ENCODE data around the gene PDGFRB. TPM values are rescaled to one million over a fixed set of nuclear protein-coding genes. Genes with fewer than 3 reads are reported as not detected.
A peak's percentile ranks its signal among the peaks of the same experiment; 100 is the strongest.

Gene PDGFRB
- total RNA-seq, 1 experiment from 2014 or later = 5.4 TPM

GRCh38 chr5:150164211-150164980, 8.8 kb upstream of the PDGFRB start:
- no peak for DNase-seq (ENCODE audit: low read depth)

GRCh38 chr5:150163547-150164059, 8.0 kb upstream of the PDGFRB start:
- DNase-seq (ENCODE audit: low read depth) = no peak

DNA sequence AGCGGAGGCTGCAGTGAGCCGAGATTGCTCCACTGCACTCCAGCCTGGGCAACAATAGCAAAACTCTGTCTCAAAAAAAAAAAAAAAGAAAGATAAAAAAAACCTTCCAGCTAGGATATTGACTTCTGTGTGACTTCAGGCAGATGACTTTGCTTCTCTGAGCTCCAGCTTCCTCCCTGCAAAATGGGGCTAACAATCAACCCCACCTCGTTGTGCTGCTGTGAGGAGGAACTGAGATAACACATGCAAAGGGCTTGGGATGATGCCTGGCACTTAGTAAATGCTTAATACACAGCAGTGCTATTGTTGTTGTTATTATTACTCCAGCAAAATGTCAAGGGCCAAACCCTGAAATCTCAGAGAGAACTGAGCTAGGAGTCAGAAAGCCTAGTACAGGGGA, 7.4 kb upstream of the PDGFRB start:
- DNase-seq (ENCODE audit: low read depth) = no peak

GRCh38 chr5:150162142-150162513, 6.5 kb upstream of the PDGFRB start:
- DNase-seq (ENCODE audit: low read depth) = no peak

DNA sequence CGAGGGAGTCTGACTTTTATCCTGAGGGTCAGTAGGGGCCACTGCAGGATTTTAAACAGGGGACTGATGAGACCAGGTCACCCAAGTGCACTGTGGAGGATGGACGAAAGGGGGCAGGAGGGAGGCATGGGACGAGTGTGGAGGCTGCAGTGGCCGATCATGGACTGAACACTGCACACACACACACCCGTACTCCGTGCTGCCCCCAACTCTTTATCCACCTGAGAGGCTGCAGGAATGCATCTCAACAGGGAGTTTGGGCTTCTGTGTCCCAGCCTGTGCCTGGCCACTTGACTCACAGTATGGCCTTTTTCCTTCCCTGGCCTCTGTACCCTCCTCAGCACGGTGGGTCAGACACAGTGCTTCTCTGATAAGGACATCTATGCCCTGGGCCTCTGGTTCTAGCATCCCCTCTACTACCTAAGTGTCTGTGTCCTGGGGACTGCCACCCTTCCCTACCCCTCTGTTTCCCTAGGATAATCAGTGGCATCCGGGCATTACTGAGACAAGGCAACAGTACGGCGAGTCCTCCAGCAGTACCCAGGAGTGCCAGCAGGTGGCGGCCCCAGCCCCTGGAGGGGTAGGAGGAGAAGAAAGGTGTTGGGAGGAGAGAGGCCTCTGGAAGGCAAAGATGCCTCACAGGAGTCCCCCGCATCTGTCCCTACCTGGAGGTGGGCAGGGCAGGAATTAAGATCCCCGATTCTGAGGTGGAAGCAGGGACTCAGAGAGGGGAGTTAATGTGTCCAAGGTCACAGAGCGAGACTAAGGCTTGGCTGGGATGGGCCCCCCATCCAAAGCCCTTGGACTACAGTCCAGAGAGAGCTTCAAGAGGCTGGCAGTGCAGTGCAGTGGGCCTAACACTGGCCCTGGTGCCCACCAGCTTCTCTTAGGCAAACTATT, 5.8 kb upstream of the PDGFRB start:
- peak; percentile 76 for DNase-seq (ENCODE audit: low read depth)

DNA sequence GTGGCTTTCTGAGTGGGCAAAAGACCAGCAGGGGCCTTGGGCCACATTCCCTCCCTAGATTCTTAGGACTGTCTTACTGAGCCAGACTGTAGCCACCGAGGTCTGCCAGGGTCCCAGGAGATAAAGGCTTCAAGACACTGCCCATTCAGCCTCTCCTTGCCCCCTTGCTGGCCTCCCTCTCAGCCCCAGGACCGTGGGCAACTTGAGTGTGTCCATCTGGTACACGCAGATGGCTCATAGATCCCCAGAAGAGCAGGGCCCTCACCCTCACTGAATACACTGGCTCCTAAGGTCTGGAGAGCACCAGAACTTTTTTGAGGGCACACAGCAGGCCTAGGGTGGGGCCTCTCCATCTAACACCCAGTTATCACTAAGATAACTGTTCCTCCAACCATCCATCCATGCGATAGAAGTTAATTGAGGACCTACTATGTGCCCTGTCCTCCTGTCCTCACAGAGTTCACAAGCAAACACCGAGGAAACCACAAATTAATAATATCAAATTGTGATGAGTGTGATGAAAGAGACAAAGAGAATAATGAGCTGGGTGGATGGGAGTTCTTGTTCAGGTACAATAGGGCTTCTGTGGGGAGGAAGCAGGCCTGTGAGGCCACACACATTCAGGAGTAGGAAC, 4.9 kb upstream of the PDGFRB start:
- DNase-seq (ENCODE audit: low read depth) = no peak

- DNase-seq (ENCODE audit: low read depth) = no peak
These were observed 4.1 kb upstream of the PDGFRB start for GRCh38 chr5:150159741-150160179.

- no peak for DNase-seq (ENCODE audit: low read depth)
These were observed 3.4 kb upstream of the PDGFRB start for GRCh38 chr5:150159031-150159430.

DNA sequence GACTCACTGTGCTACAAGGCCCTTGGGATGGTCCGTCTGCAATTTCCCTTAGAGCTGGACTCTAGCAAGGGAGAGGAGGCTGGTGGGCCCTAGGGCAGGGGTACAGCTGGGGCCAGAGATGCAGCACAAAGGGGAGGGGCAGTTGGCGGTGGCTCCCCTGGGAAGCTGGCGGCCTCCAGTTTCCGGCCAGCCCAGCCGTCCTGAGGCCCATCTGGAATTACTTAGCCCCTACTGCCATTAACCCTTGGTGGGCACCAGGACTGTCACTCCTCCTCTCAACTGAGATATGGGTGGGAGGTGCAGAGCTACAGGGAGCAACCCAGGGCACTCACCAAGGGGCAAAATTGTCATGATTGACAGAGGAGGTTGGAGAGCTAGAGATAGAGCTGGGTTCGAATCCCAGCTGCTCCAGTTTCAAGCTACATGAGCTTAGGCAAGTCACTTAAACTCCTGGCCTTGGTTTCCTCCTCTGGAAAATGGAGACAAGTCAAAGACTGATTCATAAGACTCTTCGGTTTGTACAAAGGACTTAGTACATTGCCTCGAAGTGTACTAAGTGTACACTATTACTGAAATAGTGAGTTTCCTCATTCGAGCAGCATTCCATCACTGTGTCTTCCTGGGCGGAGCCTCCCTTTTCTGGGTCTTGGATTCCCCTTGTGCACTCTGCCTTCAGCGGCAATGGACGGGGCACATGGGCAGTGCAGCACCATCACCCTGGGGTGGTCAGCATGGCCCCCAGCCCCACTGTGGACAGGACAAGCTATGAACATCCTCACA, 2.7 kb upstream of the PDGFRB start:
- DNase-seq (ENCODE audit: low read depth) = no peak

- DNase-seq (ENCODE audit: low read depth) = no peak
These were observed 1.5 kb upstream of the PDGFRB start for GRCh38 chr5:150157168-150157567.

DNA sequence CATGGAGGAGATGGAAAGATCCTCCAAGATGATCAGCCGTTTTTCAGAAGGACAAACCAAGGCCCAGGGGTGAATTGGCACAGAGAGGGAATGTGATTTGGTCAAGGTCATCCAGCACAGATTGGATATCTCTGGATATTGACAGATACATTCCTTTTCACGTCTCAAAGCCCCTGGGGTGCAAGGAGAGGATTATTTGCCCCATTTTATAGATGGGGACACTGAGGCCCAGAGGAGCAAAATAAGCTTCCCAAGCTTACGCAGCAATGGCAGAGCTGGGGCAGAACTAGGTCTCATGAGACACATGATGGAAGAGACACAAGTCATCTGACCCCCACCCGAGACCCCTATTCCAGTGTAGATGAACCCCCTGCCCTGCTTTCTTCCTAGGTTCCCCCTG, 895 bp upstream of the PDGFRB start:
- no peak for DNase-seq (ENCODE audit: low read depth)

GRCh38 chr5:150156027-150156368, 353 bp upstream of the PDGFRB start:
- no peak for DNase-seq (ENCODE audit: low read depth)

DNA sequence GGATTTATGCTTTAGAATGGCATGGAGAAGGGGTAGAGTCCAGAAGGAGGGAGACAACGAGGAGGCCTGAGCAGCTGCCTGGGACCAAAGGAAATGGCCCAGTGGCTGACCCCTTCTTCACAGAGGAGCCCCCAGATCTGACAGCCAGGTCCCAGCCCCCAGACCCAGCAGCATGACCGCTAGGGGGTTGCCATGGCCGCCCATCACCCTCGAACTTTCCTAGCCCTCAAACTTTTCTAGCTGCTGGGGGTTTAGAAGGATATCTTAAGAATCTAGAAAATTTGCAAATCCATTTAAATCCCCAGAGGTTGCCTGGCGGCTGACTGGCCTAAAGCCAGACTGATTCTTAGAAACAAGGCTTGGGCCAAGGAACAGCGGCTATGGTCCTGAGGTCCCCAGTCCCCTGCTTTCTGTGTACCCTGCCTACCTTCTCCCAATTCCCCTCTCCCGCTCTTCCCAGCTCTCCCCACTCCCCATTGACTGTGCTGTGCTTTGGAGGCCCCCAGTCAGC, 972 bp downstream of the PDGFRB start:
- no peak for DNase-seq (ENCODE audit: low read depth)

GRCh38 chr5:150153957-150154617, 1.6 kb downstream of the PDGFRB start:
- no peak for DNase-seq (ENCODE audit: low read depth)

- DNase-seq (ENCODE audit: low read depth) = no peak
These were observed 2.2 kb downstream of the PDGFRB start for GRCh38 chr5:150153483-150153882.

GRCh38 chr5:150152636-150153462, 2.8 kb downstream of the PDGFRB start:
- DNase-seq (ENCODE audit: low read depth) = no peak

- DNase-seq (ENCODE audit: low read depth) = no peak
These were observed 6.0 kb downstream of the PDGFRB start for GRCh38 chr5:150149618-150150017.

GRCh38 chr5:150148117-150148927, 7.3 kb downstream of the PDGFRB start:
- no peak for DNase-seq (ENCODE audit: low read depth)

DNA sequence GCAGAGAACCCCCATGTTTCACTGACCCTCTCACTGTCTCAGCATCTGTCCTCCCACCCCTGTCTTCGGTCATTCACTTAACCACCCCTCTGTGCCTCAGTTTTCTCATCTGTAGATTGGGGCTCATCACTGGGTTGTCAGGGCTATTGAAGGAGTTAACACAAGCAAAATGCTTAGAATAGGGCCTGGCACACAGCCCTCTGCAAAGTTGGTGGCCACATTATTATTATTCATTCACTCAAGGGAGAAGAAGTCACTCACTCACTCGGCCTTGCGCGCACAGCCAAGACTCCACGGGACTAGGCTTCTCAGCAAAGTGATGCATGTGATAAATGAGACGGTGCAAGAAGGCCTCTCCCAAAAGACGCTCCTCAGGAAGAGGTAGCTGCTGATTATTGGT, 8.0 kb downstream of the PDGFRB start:
- no peak for DNase-seq (ENCODE audit: low read depth)

Measured in HT1080 (cell line).